ENCODE measurements around the gene CARS2.
A peak's percentile ranks its signal among the peaks of the same experiment; 100 is the strongest.

Gene CARS2

GRCh38 chr13:110651271-110651670, 54.6 kb downstream of the CARS2 start:
- DNase-seq, result no peak

GRCh38 chr13:110650436-110650835, 55.5 kb downstream of the CARS2 start:
- DNase-seq, result no peak

GRCh38 chr13:110649551-110649950, 56.4 kb downstream of the CARS2 start:
- DNase-seq, result no peak

GRCh38 chr13:110648848-110649421, 57.0 kb downstream of the CARS2 start:
- DNase-seq, result no peak

GRCh38 chr13:110648146-110648819, 57.6 kb downstream of the CARS2 start:
- DNase-seq, result no peak

GRCh38 chr13:110647365-110647737, 58.6 kb downstream of the CARS2 start:
- no peak for DNase-seq

- no peak for DNase-seq
These were observed 59.2 kb downstream of the CARS2 start for GRCh38 chr13:110646442-110647364.

GRCh38 chr13:110645750-110646149, 60.2 kb downstream of the CARS2 start:
- DNase-seq, result no peak

GRCh38 chr13:110644892-110645521, 60.9 kb downstream of the CARS2 start:
- peak; percentile 49 for DNase-seq

GRCh38 chr13:110643768-110644421, 62.0 kb downstream of the CARS2 start:
- DNase-seq, result no peak

GRCh38 chr13:110643324-110643723, 62.6 kb downstream of the CARS2 start:
- no peak for DNase-seq

GRCh38 chr13:110642291-110642981, 63.5 kb downstream of the CARS2 start:
- no peak for DNase-seq

- DNase-seq, result no peak
These were observed 64.6 kb downstream of the CARS2 start for GRCh38 chr13:110641055-110642015.

GRCh38 chr13:110640591-110641029, 65.3 kb downstream of the CARS2 start:
- no peak for DNase-seq

- no peak for DNase-seq
These were observed 66.0 kb downstream of the CARS2 start for GRCh38 chr13:110639935-110640334.

GRCh38 chr13:110638814-110639806, 66.8 kb downstream of the CARS2 start:
- no peak for DNase-seq

GRCh38 chr13:110638257-110638656, 67.7 kb downstream of the CARS2 start:
- no peak for DNase-seq

GRCh38 chr13:110637747-110638146, 68.2 kb downstream of the CARS2 start:
- no peak for DNase-seq

- DNase-seq, result no peak
These were observed 68.6 kb downstream of the CARS2 start for GRCh38 chr13:110637275-110637674.
